A673 (cell line): ENCODE data around the gene C19orf81. TPM values are rescaled to one million over a fixed set of nuclear protein-coding genes. Genes with fewer than 3 reads are reported as not detected.

Experiments used
- BruUV-seq: library from RNA; stranded (reverse); fragments of 400-500 nt; replicated peaks from 2 replicates; lab custom pipeline; 2021; lab: Mats Ljungman, UMichigan
- CTCF ChIA-PET: fragments of 300-600 bp; sonication (Branson Sonifier 250); formaldehyde crosslinking; loops from one replicate; lab custom pipeline; 2022; ENCODE audit warnings: antibody characterized with exemption; lab: Charles Lee
- POLR2A ChIA-PET: fragments of 300-600 bp; sonication (Branson Sonifier 250); formaldehyde crosslinking; loops from one replicate; lab custom pipeline; 2022; ENCODE audit warnings: antibody characterized with exemption; ENCODE audit not compliant: low non-redundant PET; lab: Charles Lee
- DNase-seq: peaks from one replicate; pipeline ENCODE4 v3.0.0-alpha.2; 2015; ENCODE audit warnings: low spot score
- H3K27ac ChIP-seq: fragments of 200-600 bp; sonication (generic); 2 replicates; pipeline ENCODE4 v1.5.1; 2016; ENCODE audit warnings: mixed run types, low read depth, mild to moderate bottlenecking, mixed read lengths, antibody characterized with exemption, low read length; ENCODE audit not compliant: poor library complexity, severe bottlenecking
- H3K27me3 ChIP-seq: fragments of 200-600 bp; sonication (generic); replicated peaks from 2 replicates; pipeline ENCODE4 v1.6.1; 2017; ENCODE audit warnings: mixed run types, low read depth, mild to moderate bottlenecking, mixed read lengths, antibody characterized with exemption, low read length; ENCODE audit not compliant: insufficient read depth, poor library complexity
- H3K36me3 ChIP-seq: fragments of 200-600 bp; sonication (generic); 2 replicates; pipeline ENCODE4 v1.6.1; 2016; ENCODE audit warnings: mixed run types, mild to moderate bottlenecking, mixed read lengths, antibody characterized with exemption, low read length; ENCODE audit not compliant: insufficient read depth, poor library complexity, severe bottlenecking
- H3K4me1 ChIP-seq: fragments of 200-600 bp; sonication (generic); 2 replicates; pipeline ENCODE4 v1.6.1; 2017; ENCODE audit warnings: mixed run types, mild to moderate bottlenecking, mixed read lengths, antibody characterized with exemption, low read length; ENCODE audit not compliant: insufficient read depth, poor library complexity, severe bottlenecking
- H3K4me3 ChIP-seq: fragments of 200-600 bp; sonication (generic); 2 replicates; pipeline ENCODE4 v1.5.1; 2016; ENCODE audit warnings: low read depth, mixed run types, mild to moderate bottlenecking, mixed read lengths, low read length; ENCODE audit not compliant: poor library complexity, severe bottlenecking
- H3K9me3 ChIP-seq: fragments of 200-600 bp; sonication (generic); 2 replicates; pipeline ENCODE4 v1.6.1; 2016; ENCODE audit warnings: mixed run types, low read depth, mild to moderate bottlenecking, mixed read lengths, antibody characterized with exemption, low read length; ENCODE audit not compliant: poor library complexity, severe bottlenecking
- CTCF ChIP-seq: fragments of 300-800, 200-600 bp; sonication (generic); conservative IDR thresholded peaks from 2 replicates; pipeline ENCODE4 v1.5.1; 2017; ENCODE audit warnings: low read depth, mild to moderate bottlenecking, antibody characterized with exemption, low read length, moderate library complexity, mixed read lengths
- EZH2 ChIP-seq: fragments of 200-600 bp; sonication (generic); IDR thresholded peaks from 2 replicates; pipeline ENCODE4 v1.6.1; 2017; ENCODE audit warnings: borderline replicate concordance, low read depth, mild to moderate bottlenecking, mixed read lengths, antibody characterized with exemption, low read length; ENCODE audit not compliant: poor library complexity, severe bottlenecking
- intact Hi-C: fragments of 100-400 bp; cut with micrococcal nuclease; formaldehyde crosslinking; loops from one replicate; pipeline ENCODE4 v1.10.0; 2022; ENCODE audit not compliant: unreplicated experiment
- total RNA-seq: library from RNA; stranded (reverse); gene quantifications from 2 replicates; pipeline ENCODE4 v1.2.3, GENCODE V29; 2021

The C19orf81 gene
- total RNA-seq, 1 experiment from 2014 or later: 6.2 TPM

- CTCF ChIA-PET: no interaction called here
- BruUV-seq: no TSS peak
These were observed 3.0 kb upstream of the C19orf81 start for GRCh38 chr19:50646074-50646807.

GRCh38 chr19:50647879-50648615, 1.2 kb upstream of the C19orf81 start:
- ChIA-PET CTCF (no interaction called here), POLR2A (no interaction called here)
- TF ChIP-seq EZH2 (no peak), CTCF (no peak)
- H3K4me1 ChIP-seq: no peaks in the 10 kb centered on the region
- H3K4me3 ChIP-seq: no peak overlapping the region
- no peaks in the 10 kb centered on the region for H3K9me3 ChIP-seq
- no peak overlapping the region for H3K27ac ChIP-seq
- intact Hi-C loops: no loop called here
- H3K27me3 ChIP-seq: peaks cover 23% of the 10 kb centered on the region
- DNase-seq: no peak
- no TSS peak for BruUV-seq
- no peaks in the 10 kb centered on the region for H3K36me3 ChIP-seq

More at GRCh38 chr19:50646074-50646807, 3.0 kb upstream of the C19orf81 start:
- TF ChIP-seq CTCF (no peak), EZH2 (no peak)
- no peaks in the 10 kb centered on the region for H3K4me1 ChIP-seq
- peaks cover 26% of the 10 kb centered on the region for H3K27me3 ChIP-seq
- H3K9me3 ChIP-seq: no peaks in the 10 kb centered on the region
- POLR2A ChIA-PET: no interaction called here
- H3K27ac ChIP-seq: no peak overlapping the region
- H3K4me3 ChIP-seq: no peak overlapping the region
- H3K36me3 ChIP-seq: no peaks in the 10 kb centered on the region
- intact Hi-C loops: no loop called here
- peak; percentile 38 for DNase-seq

GRCh38 chr19:50648659-50649058, 586 bp upstream of the C19orf81 start:
- intact Hi-C loops: no loop called here
- CTCF ChIA-PET: no interaction called here

More at GRCh38 chr19:50648659-50649058, 586 bp upstream of the C19orf81 start:
- Histone ChIP-seq H3K27ac (no peak overlapping the region), H3K36me3 (no peaks in the 10 kb centered on the region), H3K9me3 (no peaks in the 10 kb centered on the region), H3K4me3 (no peak overlapping the region), H3K4me1 (no peaks in the 10 kb centered on the region), H3K27me3 (peaks cover 18% of the 10 kb centered on the region)
- BruUV-seq: no TSS peak
- POLR2A ChIA-PET: no interaction called here
- TF ChIP-seq CTCF (no peak), EZH2 (no peak)
- no peak for DNase-seq
